ENCODE data around the gene SHB. TPM values are rescaled to one million over a fixed set of nuclear protein-coding genes. Genes with fewer than 3 reads are reported as not detected.
A peak's percentile ranks its signal among the peaks of the same experiment; 100 is the strongest.

SHB gene
- total and polyA plus RNA-seq, 7 donors, result 4.0 to 30.7 (median 8.6) TPM

DNA sequence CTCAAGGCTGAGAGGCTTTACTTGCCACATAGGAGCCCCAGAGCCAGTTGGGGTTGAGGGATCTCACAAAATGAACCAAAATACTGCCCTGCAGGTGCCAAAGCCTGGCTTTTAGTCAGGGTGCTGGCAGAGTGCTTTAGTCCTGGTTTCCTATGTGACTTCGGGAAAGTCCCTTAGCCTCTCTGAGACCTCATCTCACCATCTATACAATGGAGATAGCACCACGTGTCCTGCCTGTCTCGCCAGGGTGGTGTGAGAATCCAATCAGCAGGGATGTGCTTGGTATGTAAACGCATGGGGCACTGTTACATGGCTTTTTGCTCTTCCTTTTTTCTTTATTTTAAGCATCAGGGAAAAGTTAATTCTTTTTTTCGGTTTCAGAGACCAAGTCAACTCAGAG, 68.3 kb downstream of the SHB start:
- Histone ChIP-seq H3K36me3 (ENCODE audit: insufficient read depth in 1 of 2, low read depth in 1 of 2) (no peaks in the 10 kb centered on the region), H3K4me1 (peaks cover 1% of the 10 kb centered on the region), H3K27ac (no peak overlapping the region), H3K27me3 (ENCODE audit: insufficient read depth in 3 of 3, low read length in 2 of 3) (no peaks in the 10 kb centered on the region), H3K9me3 (no peaks in the 10 kb centered on the region), H3K4me3 (no peak overlapping the region)
- DNase-seq, result no peak
- TF ChIP-seq, protein P1, sequence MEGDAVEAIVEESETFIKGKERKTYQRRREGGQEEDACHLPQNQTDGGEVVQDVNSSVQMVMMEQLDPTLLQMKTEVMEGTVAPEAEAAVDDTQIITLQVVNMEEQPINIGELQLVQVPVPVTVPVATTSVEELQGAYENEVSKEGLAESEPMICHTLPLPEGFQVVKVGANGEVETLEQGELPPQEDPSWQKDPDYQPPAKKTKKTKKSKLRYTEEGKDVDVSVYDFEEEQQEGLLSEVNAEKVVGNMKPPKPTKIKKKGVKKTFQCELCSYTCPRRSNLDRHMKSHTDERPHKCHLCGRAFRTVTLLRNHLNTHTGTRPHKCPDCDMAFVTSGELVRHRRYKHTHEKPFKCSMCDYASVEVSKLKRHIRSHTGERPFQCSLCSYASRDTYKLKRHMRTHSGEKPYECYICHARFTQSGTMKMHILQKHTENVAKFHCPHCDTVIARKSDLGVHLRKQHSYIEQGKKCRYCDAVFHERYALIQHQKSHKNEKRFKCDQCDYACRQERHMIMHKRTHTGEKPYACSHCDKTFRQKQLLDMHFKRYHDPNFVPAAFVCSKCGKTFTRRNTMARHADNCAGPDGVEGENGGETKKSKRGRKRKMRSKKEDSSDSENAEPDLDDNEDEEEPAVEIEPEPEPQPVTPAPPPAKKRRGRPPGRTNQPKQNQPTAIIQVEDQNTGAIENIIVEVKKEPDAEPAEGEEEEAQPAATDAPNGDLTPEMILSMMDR (IDR thresholded peaks at IDR 0.05), result no peak
- WGBS, 3 donors, result 91 to 95% (median 92%) methylated on average over 5 of the region's 5 CpGs
- ATAC-seq, result no peak
- intact Hi-C loops (cut with DNase I), result no loop called here

DNA sequence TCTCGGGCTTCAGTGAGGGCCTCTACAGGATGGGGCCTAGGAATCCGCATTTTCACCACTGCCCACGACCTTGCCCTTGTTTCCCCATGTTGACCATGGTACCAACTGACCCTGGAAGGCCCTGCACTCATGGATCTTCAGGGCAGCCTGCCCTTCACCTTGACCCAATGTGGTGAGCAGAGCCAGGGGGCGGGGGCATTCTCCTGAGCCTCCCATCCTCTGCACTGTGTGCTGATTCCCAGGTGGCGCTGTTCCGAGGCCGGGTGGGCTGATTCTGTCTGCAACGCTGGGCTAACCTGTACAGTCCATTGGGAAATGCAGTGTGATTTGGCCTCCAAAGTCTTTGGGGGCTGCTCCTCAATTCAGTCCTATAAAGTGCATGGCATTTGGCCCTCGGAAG, 68.7 kb downstream of the SHB start:
- Histone ChIP-seq H3K27me3 (ENCODE audit: insufficient read depth in 3 of 3, low read length in 2 of 3) (no peaks in the 10 kb centered on the region), H3K4me3 (no peak overlapping the region), H3K36me3 (ENCODE audit: insufficient read depth in 1 of 2, low read depth in 1 of 2) (no peaks in the 10 kb centered on the region), H3K9me3 (no peaks in the 10 kb centered on the region), H3K27ac (no peak overlapping the region), H3K4me1 (peaks cover 5% of the 10 kb centered on the region)
- no peak for DNase-seq
- TF ChIP-seq, protein P1 (IDR thresholded peaks at IDR 0.05), result no peak
- intact Hi-C loops (cut with DNase I), result no loop called here
- no peak for ATAC-seq
- WGBS, 3 donors, result 96 to 97% (median 96%) methylated on average over 9 of the region's 9 CpGs

DNA sequence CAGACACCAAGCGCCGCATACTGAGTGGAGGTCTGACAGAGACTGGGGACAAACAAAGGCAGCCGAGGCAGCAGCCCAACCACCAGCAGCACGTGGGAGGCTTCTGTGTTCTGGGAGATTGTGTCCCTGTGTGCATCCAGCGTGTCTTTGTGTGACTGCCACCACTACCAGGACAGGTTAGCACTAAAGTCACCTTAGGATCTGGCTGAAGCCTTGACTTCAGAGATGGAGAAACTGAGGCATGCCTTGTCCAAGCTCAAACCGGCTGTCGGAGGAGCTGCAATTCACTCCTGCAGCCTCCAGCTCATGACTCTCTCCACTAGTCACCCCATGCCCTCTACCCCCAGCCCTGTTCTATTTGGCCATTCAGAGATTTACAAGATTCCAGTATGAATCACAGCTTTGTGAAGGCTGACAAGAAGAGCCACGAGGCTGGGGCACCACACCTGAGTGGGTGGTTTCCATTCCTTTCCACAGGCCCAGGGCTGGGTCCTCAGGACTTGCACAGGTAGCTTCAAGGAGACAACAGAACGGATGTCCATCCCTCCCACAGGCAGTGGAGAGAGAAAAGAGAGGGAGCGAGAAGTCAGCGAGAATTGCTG, 69.3 kb downstream of the SHB start:
- Histone ChIP-seq H3K4me3 (no peak overlapping the region), H3K36me3 (ENCODE audit: insufficient read depth in 1 of 2, low read depth in 1 of 2) (no peaks in the 10 kb centered on the region), H3K4me1 (peaks cover 9% of the 10 kb centered on the region), H3K27me3 (ENCODE audit: insufficient read depth in 3 of 3, low read length in 2 of 3) (no peaks in the 10 kb centered on the region), H3K27ac (no peak overlapping the region), H3K9me3 (no peaks in the 10 kb centered on the region)
- no peak for DNase-seq
- TF ChIP-seq, protein P1 (IDR thresholded peaks at IDR 0.05), result no peak
- intact Hi-C loops (cut with DNase I), result no loop called here
- no peak for ATAC-seq
- WGBS, 3 donors, result 78 to 88% (median 84%) methylated on average over 11 of the region's 11 CpGs

DNA sequence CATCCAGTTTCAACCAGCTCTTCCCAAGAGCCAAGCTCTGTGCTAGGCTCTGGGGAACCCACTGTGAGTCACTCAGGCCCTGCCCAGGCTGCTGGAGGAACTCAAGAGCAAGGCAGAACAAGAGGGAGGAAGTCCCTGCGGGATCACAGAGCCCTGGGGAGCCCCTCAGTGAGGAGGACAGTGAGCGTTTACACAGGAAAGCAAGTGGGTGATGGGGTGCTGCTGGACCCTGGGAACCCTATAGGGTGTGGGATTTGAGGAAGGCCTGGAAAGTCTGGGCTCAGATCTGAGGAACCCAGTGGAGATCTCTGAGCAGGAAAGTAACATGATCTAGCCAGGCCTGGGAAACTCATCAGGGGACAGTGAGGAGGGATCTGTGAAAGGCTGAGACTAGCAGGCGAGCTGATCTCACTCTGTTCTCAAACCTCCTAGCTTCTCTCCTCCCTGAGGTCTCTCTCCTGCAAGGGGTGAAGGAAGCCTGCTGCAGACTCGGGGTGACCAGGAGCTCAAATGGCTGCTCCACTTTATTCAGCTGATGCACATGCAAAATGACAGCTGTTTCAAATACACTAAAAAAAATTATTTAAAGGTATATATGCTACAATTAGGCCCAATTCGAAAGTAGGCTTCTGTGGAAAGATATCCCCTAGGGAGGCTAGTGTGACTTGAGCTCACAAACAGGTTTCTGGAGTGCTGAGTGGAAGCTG, 70.0 kb downstream of the SHB start:
- Histone ChIP-seq H3K36me3 (ENCODE audit: insufficient read depth in 1 of 2, low read depth in 1 of 2) (no peaks in the 10 kb centered on the region), H3K27ac (peak overlapping the region; percentile 24), H3K9me3 (no peaks in the 10 kb centered on the region), H3K4me1 (peaks cover 15% of the 10 kb centered on the region), H3K4me3 (no peak overlapping the region), H3K27me3 (ENCODE audit: insufficient read depth in 3 of 3, low read length in 2 of 3) (no peaks in the 10 kb centered on the region)
- ATAC-seq (no peak), DNase-seq (peak in 1 of 2 donors; percentile 35)
- intact Hi-C loops (cut with DNase I), result no loop called here
- TF ChIP-seq, protein P1 (IDR thresholded peaks at IDR 0.05), result no peak
- WGBS, 3 donors, result 65 to 79% (median 71%) methylated on average over 5 of the region's 5 CpGs

Data from psoas muscle (tissue), 8 donors.